Heart left ventricle (tissue), 13 donors: Measurements from ENCODE around the gene CLEC18C.
"Not testable (repeated sequence)": the region's sequence is repeated elsewhere in the genome, so short reads cannot be mapped to it uniquely, and the experiment has no call there.

Experiments
- CTCF ChIP-seq, 12 donors: fragments of 200-600 bp; sonication (generic) in 4 of 12; IDR thresholded peaks; one replicate each; pipeline versions ENCODE4 v1.5.0 to v1.8.0; 2018 to 2022; ENCODE audit warnings: antibody characterized with exemption in 12 of 12, mild to moderate bottlenecking in 5 of 12
- POLR2A ChIP-seq, 2 donors: fragments of 450-650 bp; IDR thresholded peaks; one replicate each; pipeline ENCODE4 v1.6.1; 2017; ENCODE audit warnings: antibody characterized with exemption in 2 of 2, mild to moderate bottlenecking in 2 of 2, moderate library complexity in 2 of 2
- donor health status: ischemic (EF 13 %, LVEDD 7.1; RV severe dilation, severe dysfunction).
- donor health status: DM: no; HTN: yes; CAD: no.
- donor health status: DM: no; HTN: no; CAD: no.
- donor health status: ischemic (EF 25% LVEDD 6.9; RV normal size, moderate dysfunction).
- donor health status: ischemic (EF 25% LVEDD 5.7; RV mildly dilated, moderate dysfunction).
- donor health status: ischemic (EF 35%, LVEDD 5.7; RV mildly dilated, moderate dysfunction).
- donor health status: nonischemic (EF 11% LVEDD 7.7; RV severe dilation, severe dysfunction).
- donor health status: DM: yes; HTN: yes; CAD: no.
- donor health status: PGD.
- donor health status: ischemic (EF 29% LVEDD 5.4; RV normal size, mild dysfunction).
- donor health status: nonischemic (EF 23%, LVEDD 6.1; RV moderate dilation, normal function).

GRCh38 chr16:70224645-70225044 is 51.1 kb downstream of the CLEC18C start:
- TF ChIP-seq POLR2A, CTCF (IDR thresholded peaks at IDR 0.05): not testable (repeated sequence)
